GM19025 (cell line): Measurements from ENCODE around the gene CREB3.

Experiments
- ATAC-seq: cut with Tn5 transposase; IDR thresholded peaks from one replicate; pipeline ENCODE4 v1.9.1; 2021; ENCODE audit warnings: mild to moderate bottlenecking, low read depth, moderate library complexity; ENCODE audit not compliant: unreplicated experiment

CREB3 gene

GRCh38 chr9:35771534-35771933, 39.1 kb downstream of the CREB3 start:
- ATAC-seq, result no peak

- no peak for ATAC-seq
Observed at GRCh38 chr9:35771943-35772342, 39.5 kb downstream of the CREB3 start.

GRCh38 chr9:35774907-35775635, 42.6 kb downstream of the CREB3 start:
- no peak for ATAC-seq

GRCh38 chr9:35776018-35776417, 43.6 kb downstream of the CREB3 start:
- ATAC-seq, result no peak

- no peak for ATAC-seq
Observed at GRCh38 chr9:35778496-35778895, 46.0 kb downstream of the CREB3 start.

- no peak for ATAC-seq
Observed at GRCh38 chr9:35781066-35781465, 48.6 kb downstream of the CREB3 start.

GRCh38 chr9:35783418-35783817, 51.0 kb downstream of the CREB3 start:
- no peak for ATAC-seq
